NCI-H510A (cell line): ENCODE measurements around the gene WNT9B.

Experiments
- DNase-seq: peaks from one replicate; lab custom pipeline; 2025; lab: John Stamatoyannopoulos, UW

The WNT9B gene, protein sequence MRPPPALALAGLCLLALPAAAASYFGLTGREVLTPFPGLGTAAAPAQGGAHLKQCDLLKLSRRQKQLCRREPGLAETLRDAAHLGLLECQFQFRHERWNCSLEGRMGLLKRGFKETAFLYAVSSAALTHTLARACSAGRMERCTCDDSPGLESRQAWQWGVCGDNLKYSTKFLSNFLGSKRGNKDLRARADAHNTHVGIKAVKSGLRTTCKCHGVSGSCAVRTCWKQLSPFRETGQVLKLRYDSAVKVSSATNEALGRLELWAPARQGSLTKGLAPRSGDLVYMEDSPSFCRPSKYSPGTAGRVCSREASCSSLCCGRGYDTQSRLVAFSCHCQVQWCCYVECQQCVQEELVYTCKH

DNA sequence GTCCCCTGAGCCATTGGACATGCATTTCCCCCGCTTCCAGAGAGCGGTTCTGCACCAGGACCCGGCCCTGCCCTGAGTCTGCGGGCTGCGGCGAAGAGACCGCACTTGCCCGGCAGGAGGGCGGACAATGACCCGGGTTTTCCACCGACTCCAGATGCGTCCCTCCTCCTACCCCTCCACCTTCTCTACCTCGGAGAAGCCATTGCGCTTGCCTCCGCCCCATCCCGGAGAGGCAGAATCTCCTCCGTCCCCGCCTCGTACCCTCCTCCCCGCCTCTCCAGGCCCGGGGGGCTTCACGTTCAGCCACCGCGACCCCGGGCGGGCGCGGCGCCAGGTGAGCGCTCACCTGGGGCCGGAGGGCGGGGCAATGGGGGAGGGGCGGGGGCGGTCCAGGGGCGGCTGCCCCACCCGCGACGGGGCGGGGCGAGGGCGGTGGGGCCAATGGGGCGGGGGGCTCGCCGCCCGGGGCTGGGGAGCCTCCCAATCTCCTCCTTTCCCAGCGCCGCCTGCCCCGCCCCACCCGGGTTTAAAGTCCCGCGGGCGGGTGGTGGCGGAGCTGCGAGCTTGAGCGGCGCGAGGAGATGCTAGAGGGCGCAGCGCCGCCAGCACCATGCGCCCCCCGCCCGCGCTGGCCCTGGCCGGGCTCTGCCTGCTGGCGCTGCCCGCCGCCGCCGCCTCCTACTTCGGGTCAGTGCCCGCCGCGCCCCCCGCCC is at the start of gene WNT9B:
Gene WNT9B (plus strand): TSS at position 555 of the 713 bp plus-strand sequence. CDS start 56 bp downstream, at position 611.
- DNase-seq = peak; percentile 41

DNA sequence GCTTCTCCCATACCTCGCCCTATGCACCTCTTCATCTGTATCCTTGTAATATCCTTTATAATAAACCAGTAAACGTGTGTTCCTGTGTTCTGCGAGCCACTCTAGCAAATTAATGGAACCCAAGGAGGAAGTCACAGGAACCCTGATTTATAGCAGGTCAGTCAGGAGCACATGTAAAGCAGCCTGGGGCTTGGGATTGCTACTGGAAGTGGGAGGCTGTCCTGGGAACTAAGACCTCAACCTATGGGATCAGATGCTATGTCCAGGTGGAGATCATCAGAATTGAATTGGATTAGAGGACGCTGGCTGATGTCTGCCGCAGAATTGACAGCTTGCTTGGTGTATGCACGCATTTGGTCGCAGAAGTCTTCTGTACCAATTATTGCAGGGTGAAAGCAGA is 48.6 kb upstream of the WNT9B start:
- no peak for DNase-seq

GRCh38 chr17:46803544-46803943 is 47.8 kb upstream of the WNT9B start:
- DNase-seq = no peak

- no peak for DNase-seq
Observed at GRCh38 chr17:46805771-46806170, 45.6 kb upstream of the WNT9B start.

- DNase-seq = peak; percentile 14
Observed at GRCh38 chr17:46809110-46809571, 42.2 kb upstream of the WNT9B start.

- DNase-seq = no peak
Observed at GRCh38 chr17:46810837-46811236, 40.5 kb upstream of the WNT9B start.

DNA sequence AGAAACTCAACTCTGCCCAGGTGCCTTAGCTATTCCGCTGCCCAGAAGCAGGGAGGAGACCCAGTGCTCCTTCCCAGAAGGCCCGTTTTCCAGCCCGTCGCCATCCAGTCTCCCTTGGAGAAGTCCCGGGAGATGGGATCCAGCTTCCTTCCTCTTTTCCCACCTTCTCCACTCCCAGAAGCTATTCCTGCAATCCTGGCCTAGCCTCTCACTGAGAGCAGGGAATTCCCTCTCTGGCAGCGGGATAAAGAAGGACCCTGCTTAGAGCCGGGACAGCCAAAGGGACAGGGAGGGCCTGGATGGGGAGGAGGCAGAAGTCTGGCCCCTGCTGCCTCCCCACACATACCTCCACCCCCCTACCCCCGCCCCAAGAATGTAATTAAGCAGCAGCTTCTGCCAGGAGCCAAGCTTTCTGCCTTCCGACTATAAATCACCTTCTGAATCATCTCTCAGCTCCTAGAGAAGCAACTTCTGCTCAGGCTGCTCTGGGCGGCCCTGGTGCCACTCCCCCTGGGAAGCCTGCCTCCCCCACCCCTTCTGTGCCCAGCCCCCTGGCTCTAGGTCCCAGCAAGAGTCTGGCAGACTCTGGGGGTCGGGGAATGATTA is 39.3 kb upstream of the WNT9B start:
- no peak for DNase-seq

DNA sequence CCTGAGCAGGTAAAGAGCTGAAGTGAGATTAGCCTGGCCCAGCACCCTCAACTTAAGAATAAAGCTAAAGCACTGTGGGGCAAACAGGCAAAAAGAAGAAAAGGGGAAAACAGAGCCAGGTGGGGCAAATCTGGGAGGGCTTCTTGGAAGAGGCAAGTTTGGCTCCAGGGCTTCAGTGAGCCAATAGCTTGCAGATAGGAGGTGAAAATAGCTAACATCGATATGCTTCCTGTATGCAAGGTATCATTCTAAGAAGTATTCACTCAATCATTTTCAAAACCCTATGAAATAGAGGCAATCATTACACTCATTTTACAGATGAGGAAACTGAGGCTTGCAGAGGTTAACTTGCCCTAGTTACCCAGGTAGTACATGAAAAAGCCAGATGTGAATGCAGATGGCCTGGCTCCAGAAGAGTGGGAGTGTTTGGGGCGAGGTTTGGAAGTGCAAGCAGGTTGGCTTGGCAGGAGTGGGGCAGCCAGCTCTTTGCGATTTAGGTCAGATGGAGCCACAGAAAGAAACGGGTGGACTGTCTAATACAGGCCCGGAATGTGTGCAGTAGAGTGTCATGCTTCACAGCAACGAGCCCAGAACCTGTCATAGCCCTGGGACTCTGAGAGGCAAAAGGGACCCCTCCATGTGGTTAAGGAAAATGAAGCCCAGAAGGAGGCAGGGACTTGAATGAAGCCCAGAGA is 38.6 kb upstream of the WNT9B start:
- no peak for DNase-seq

- no peak for DNase-seq
Observed at GRCh38 chr17:46813920-46814319, 37.5 kb upstream of the WNT9B start.

GRCh38 chr17:46814446-46814845 is 36.9 kb upstream of the WNT9B start:
- no peak for DNase-seq

- DNase-seq = no peak
Observed at GRCh38 chr17:46815474-46816353, 35.7 kb upstream of the WNT9B start.

GRCh38 chr17:46817151-46817900 is 34.1 kb upstream of the WNT9B start:
- DNase-seq = no peak

GRCh38 chr17:46817901-46818209 is 33.5 kb upstream of the WNT9B start:
- DNase-seq = no peak

DNA sequence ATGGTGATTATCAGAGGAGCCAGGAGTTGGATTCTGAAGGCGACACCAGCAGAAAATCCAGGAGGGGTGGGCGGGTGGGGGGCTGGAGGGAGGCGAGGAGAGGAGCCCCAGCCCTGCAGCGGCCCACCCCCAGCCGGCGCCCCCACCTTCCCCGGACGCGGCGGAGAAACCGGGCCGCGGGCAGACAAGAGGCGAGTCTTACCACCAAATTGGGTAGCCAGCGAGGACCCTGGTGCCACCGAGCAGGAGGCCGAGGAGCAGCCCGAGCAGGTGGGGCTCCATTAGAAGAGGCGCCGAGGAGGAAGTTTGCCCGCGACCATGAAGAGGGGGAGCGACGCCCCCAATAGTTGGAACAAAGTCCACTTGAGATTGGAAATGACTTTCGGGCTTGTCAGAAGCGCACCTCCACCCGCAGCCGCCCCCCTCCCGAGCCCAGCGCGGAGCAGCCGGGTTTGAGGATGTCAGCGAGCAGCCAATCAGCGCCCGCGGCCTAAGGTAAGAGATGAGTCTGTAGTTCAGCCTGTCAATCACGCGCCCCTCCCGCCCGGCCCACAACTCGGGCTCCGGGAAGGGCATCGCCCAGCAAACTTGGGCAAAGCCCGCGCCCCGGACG is 33.0 kb upstream of the WNT9B start, which contains the start of gene WNT3:
Gene WNT3 (minus strand): TSS at position 377 of the 613 bp plus-strand sequence. CDS start 95 bp downstream, at position 282.
- DNase-seq = no peak

GRCh38 chr17:46818929-46819859 is 32.2 kb upstream of the WNT9B start:
- DNase-seq = no peak

DNA sequence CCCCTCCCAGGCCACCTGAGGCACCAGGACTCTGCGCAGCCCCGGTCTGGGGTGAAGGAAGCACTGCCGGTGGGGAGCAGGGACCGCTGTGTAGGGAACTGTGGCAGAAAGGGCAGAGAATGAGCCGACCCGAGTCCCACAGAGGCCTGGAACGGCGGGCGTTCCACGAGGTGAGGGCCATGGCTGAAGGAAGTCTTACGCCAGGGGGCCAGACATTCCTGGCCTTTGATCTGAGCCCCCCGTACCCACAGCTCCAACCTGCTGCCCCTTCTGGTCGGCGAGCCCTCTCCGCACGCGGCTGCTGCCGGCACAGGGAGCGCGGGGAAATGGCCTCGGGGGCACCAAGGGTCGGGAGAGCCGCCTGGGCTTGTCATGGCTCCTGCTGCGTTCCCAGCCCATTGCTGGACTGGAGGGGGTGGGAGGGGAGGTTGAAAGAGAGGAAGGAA is 31.5 kb upstream of the WNT9B start:
- DNase-seq = no peak

DNA sequence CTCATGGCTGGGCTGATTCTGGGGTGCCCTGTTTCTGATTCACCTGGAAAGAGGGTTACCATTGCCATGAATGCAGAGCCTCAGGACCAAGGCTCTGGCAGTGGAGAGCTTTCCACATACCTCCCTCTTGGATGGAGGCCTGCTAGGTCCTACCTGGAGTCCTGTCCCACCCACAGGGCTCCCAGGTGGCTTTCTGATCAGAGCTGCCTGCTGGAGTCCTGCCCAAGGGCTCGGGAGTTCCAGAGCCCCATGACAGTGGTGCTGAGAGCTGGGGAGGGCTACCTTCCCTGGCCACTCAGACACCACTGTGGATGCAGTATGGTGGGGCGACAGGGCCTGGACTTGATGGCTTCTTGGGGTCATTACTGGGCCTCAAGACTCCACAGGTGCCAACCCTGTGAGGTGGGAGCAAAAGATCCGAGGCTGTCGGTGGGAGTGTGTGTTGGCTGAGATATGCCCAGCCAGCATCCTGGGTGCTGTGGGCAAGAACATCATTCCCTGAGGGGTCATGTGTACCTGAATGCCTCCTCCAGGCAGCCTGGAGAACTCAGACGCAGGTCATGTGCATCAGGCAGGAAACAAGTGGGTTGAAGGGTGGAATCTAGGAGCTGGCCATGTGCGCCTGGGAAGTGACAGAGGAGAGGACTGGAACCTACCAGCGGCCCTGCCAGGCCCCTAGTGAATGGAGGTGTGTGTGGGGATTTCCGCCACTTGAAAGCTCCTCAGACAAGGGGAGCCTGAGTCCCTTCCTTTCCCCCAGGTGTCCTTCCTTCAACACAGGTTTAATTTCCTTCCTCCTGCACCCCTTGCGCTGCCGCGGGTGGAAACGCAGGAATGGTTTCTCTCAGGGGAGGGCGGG is 30.6 kb upstream of the WNT9B start:
- DNase-seq = no peak
